ENCODE results near the gene NLRP7. TPM values are rescaled to one million over a fixed set of nuclear protein-coding genes. Genes with fewer than 3 reads are reported as not detected.
"Not testable (repeated sequence)": the region's sequence is repeated elsewhere in the genome, so short reads cannot be mapped to it uniquely, and the experiment has no call there.

Gene NLRP7
- total RNA-seq, 1 donor: not detected

GRCh38 chr19:54916822-54917221 lies 30.5 kb downstream of the NLRP7 start:
- no peak overlapping the region for H3K4me3 ChIP-seq (ENCODE audit: low read depth, low read length)
- no peak for DNase-seq (ENCODE audit: low read depth)
- no peak for TF ChIP-seq CTCF (IDR thresholded peaks at IDR 0.05; ENCODE audit: insufficient read depth, low read depth, low read length)

GRCh38 chr19:54907899-54908298 lies 39.4 kb downstream of the NLRP7 start:
- DNase-seq (ENCODE audit: low read depth); H3K4me3 ChIP-seq (ENCODE audit: low read depth, low read length): not testable (repeated sequence)

- no peak for DNase-seq (ENCODE audit: low read depth)
- H3K4me3 ChIP-seq (ENCODE audit: low read depth, low read length): no peak overlapping the region
- no peak for TF ChIP-seq CTCF (IDR thresholded peaks at IDR 0.05; ENCODE audit: insufficient read depth, low read depth, low read length)
Observed at GRCh38 chr19:54906819-54907218, 40.5 kb downstream of the NLRP7 start.

GRCh38 chr19:54905803-54906511 lies 41.4 kb downstream of the NLRP7 start, which contains the start of gene NCR1:
NCR1 (plus strand) TSS chr19:54906148; CDS start chr19:54906188, 40 bp downstream.
- TF ChIP-seq CTCF (IDR thresholded peaks at IDR 0.05; ENCODE audit: insufficient read depth, low read depth, low read length): no peak
- no peak for DNase-seq (ENCODE audit: low read depth)
- H3K4me3 ChIP-seq (ENCODE audit: low read depth, low read length): no peak within 1 kb of the TSS

- DNase-seq (ENCODE audit: low read depth): no peak
- H3K4me3 ChIP-seq (ENCODE audit: low read depth, low read length): no peak overlapping the region
- TF ChIP-seq CTCF (IDR thresholded peaks at IDR 0.05; ENCODE audit: insufficient read depth, low read depth, low read length): no peak
Observed at GRCh38 chr19:54905421-54905802, 41.9 kb downstream of the NLRP7 start.

- H3K4me3 ChIP-seq (ENCODE audit: low read depth, low read length); DNase-seq (ENCODE audit: low read depth): not testable (repeated sequence)
Observed at GRCh38 chr19:54904261-54904660, 43.1 kb downstream of the NLRP7 start.

- H3K4me3 ChIP-seq (ENCODE audit: low read depth, low read length): no peak overlapping the region
- DNase-seq (ENCODE audit: low read depth): no peak
- TF ChIP-seq CTCF (IDR thresholded peaks at IDR 0.05; ENCODE audit: insufficient read depth, low read depth, low read length): no peak
Observed at GRCh38 chr19:54903303-54903702, 44.0 kb downstream of the NLRP7 start.

- DNase-seq (ENCODE audit: low read depth): no peak
- no peak for TF ChIP-seq CTCF (IDR thresholded peaks at IDR 0.05; ENCODE audit: insufficient read depth, low read depth, low read length)
- H3K4me3 ChIP-seq (ENCODE audit: low read depth, low read length): no peak overlapping the region
Observed at GRCh38 chr19:54902061-54902460, 45.3 kb downstream of the NLRP7 start.

GRCh38 chr19:54901153-54901552 lies 46.2 kb downstream of the NLRP7 start:
- not testable (repeated sequence) for DNase-seq (ENCODE audit: low read depth); H3K4me3 ChIP-seq (ENCODE audit: low read depth, low read length)

- not testable (repeated sequence) for H3K4me3 ChIP-seq (ENCODE audit: low read depth, low read length); DNase-seq (ENCODE audit: low read depth)
Observed at GRCh38 chr19:54899646-54900045, 47.7 kb downstream of the NLRP7 start.

- H3K4me3 ChIP-seq (ENCODE audit: low read depth, low read length); DNase-seq (ENCODE audit: low read depth): not testable (repeated sequence)
Observed at GRCh38 chr19:54898685-54899084, 48.6 kb downstream of the NLRP7 start.

Measured in fibroblast of villous mesenchyme (primary cell).